Panc1 (cell line): ENCODE measurements around the gene DEPDC1. TPM values are rescaled to one million over a fixed set of nuclear protein-coding genes. Genes with fewer than 3 reads are reported as not detected.

Experiments used
- ATAC-seq: fragments of 200-7000 bp; cut with Tn5 transposase; 2 replicates; pipeline ENCODE4 v1.9.1; 2020; ENCODE audit warnings: mild to moderate bottlenecking, moderate library complexity
- BruUV-seq: library from RNA; stranded (reverse); fragments of 400-500 nt; replicated peaks from 2 replicates; lab custom pipeline; 2021; lab: Mats Ljungman, UMichigan
- CTCF ChIA-PET: fragments of 300-600 bp; sonication (Branson Sonifier 250); formaldehyde crosslinking; loops from one replicate; lab custom pipeline; 2022; ENCODE audit warnings: antibody characterized with exemption; lab: Charles Lee
- POLR2A ChIA-PET: fragments of 300-600 bp; sonication (Branson Sonifier 250); formaldehyde crosslinking; loops from one replicate; lab custom pipeline; 2022; ENCODE audit warnings: antibody characterized with exemption; lab: Charles Lee
- DNase-seq: peaks from one replicate; pipeline ENCODE4 v3.0.0-alpha.2; 2010; ENCODE audit warnings: low read depth, low spot score
- H3K27ac ChIP-seq: 2 replicates; pipeline ENCODE4 v1.5.1; 2011; ENCODE audit warnings: mild to moderate bottlenecking, low read length, inconsistent platforms
- H3K27me3 ChIP-seq: fragments of 200-500 bp; sonication (Bioruptor generic); 2 replicates; pipeline ENCODE4 v1.6.0; 2014; ENCODE audit warnings: low read length, inconsistent platforms; ENCODE audit not compliant: control insufficient read depth, insufficient read depth
- H3K36me3 ChIP-seq: fragments of 200-500 bp; sonication (Bioruptor generic); 2 replicates; pipeline ENCODE4 v1.5.1; 2014; ENCODE audit warnings: inconsistent platforms, mild to moderate bottlenecking, low read length, moderate library complexity; ENCODE audit not compliant: control insufficient read depth, insufficient read depth
- H3K4me1 ChIP-seq: 2 replicates; pipeline ENCODE4 v1.5.1; 2011; ENCODE audit warnings: inconsistent platforms, mild to moderate bottlenecking, low read length, moderate library complexity; ENCODE audit not compliant: control insufficient read depth, insufficient read depth
- H3K4me3 ChIP-seq, 2 experiments: 2 replicates each; pipeline ENCODE4 v1.5.1; 2011 to 2012; ENCODE audit warnings: low read depth in 2 of 2, low read length in 2 of 2, mild to moderate bottlenecking in 2 of 2, inconsistent platforms in 1 of 2, moderate library complexity in 1 of 2
- H3K9me3 ChIP-seq: fragments of 200-500 bp; sonication (Bioruptor generic); 2 replicates; pipeline ENCODE4 v1.5.1; 2014; ENCODE audit warnings: low read depth, mild to moderate bottlenecking, inconsistent platforms, low read length, moderate library complexity; ENCODE audit not compliant: control insufficient read depth, insufficient read depth
- CTCF ChIP-seq: fragments of 450-650 bp; IDR thresholded peaks from 2 replicates; pipeline ENCODE4 v1.5.1; 2017; ENCODE audit warnings: mild to moderate bottlenecking
- POLR2AphosphoS5 ChIP-seq: IDR thresholded peaks from 2 replicates; pipeline ENCODE4 v1.6.1; 2012; ENCODE audit warnings: mild to moderate bottlenecking, low read depth, low read length, moderate library complexity
- REST ChIP-seq, 2 experiments: IDR thresholded peaks; 2 replicates each; pipeline ENCODE4 v1.6.1; 2011 to 2012; ENCODE audit warnings: low read depth in 2 of 2, control low read depth in 1 of 2, low read length in 1 of 2, mild to moderate bottlenecking in 1 of 2, moderate library complexity in 1 of 2; ENCODE audit not compliant: insufficient read depth in 1 of 2
- SIN3A ChIP-seq: IDR thresholded peaks from 2 replicates; pipeline ENCODE4 v1.6.1; 2012; ENCODE audit warnings: low read depth, mild to moderate bottlenecking, low read length, moderate library complexity, borderline replicate concordance; ENCODE audit not compliant: insufficient read depth
- TCF7L2 ChIP-seq: IDR thresholded peaks from 2 replicates; pipeline ENCODE4 v1.6.1; 2011; ENCODE audit warnings: mild to moderate bottlenecking, low read depth, low read length, inconsistent platforms
- in situ Hi-C: cut with HindIII; loops from 2 replicates; pipeline ENCODE4 v1.10.0; 2016; ENCODE audit warnings: low sequenced_read_pairs, low pct_unique_long_range_greater_than_20kb
- intact Hi-C: fragments of 100-400 bp; cut with micrococcal nuclease; formaldehyde crosslinking; loops from one replicate; pipeline ENCODE4 v1.10.0; 2022; ENCODE audit not compliant: unreplicated experiment
- total RNA-seq: library from RNA; stranded (reverse); gene quantifications from one replicate; pipeline ENCODE4 v1.2.1, GENCODE V29; 2021; ENCODE audit not compliant: unreplicated experiment

DEPDC1 gene
- total RNA-seq, 1 experiment from 2014 or later: 43.0 TPM

GRCh38 chr1:68454534-68454933 is 42.3 kb downstream of the DEPDC1 start:
- CTCF ChIA-PET: no interaction called here
- in situ Hi-C loops: no loop called here
- BruUV-seq: no TSS peak
- Histone ChIP-seq H3K27ac (no peak overlapping the region), H3K4me1 (no peaks in the 10 kb centered on the region), H3K4me3 (no peak overlapping the region), H3K9me3 (no peaks in the 10 kb centered on the region), H3K36me3 (no peaks in the 10 kb centered on the region), H3K27me3 (no peaks in the 10 kb centered on the region)
- DNase-seq: no peak
- TF ChIP-seq REST (IDR thresholded peaks at IDR 0.05; ENCODE audit: insufficient read depth in 1 of 2, low read depth in 2 of 2, low read length in 1 of 2) (no peak), CTCF (peak; percentile 12; the same call in 1 of the 2 replicates), SIN3A (no peak), POLR2AphosphoS5 (no peak), TCF7L2 (no peak)
- POLR2A ChIA-PET: no interaction called here
- intact Hi-C loops: no loop called here
- no peak for ATAC-seq

GRCh38 chr1:68453060-68453670 is 43.7 kb downstream of the DEPDC1 start:
- POLR2A ChIA-PET: interaction anchor here (0.7 kb wide), 1 partner anchor 11 kb away, joined by 9 read pairs; no protein-coding TSS in a partner anchor

More at GRCh38 chr1:68453060-68453670, 43.7 kb downstream of the DEPDC1 start:
- intact Hi-C loops (no loop called here), in situ Hi-C loops (no loop called here)
- H3K4me3 ChIP-seq: no peak overlapping the region
- peaks cover 2% of the 10 kb centered on the region; the same call in 1 of the 2 replicates for H3K27me3 ChIP-seq
- H3K4me1 ChIP-seq: no peaks in the 10 kb centered on the region
- DNase-seq: no peak
- no TSS peak for BruUV-seq
- no peak overlapping the region for H3K27ac ChIP-seq
- no peaks in the 10 kb centered on the region for H3K36me3 ChIP-seq
- TF ChIP-seq CTCF (no peak), POLR2AphosphoS5 (no peak), REST (IDR thresholded peaks at IDR 0.05; ENCODE audit: insufficient read depth in 1 of 2, low read depth in 2 of 2, low read length in 1 of 2) (no peak), TCF7L2 (no peak), SIN3A (no peak)
- CTCF ChIA-PET: no interaction called here
- no peak for ATAC-seq
- H3K9me3 ChIP-seq: no peaks in the 10 kb centered on the region
